Measurements from ENCODE around the gene WDR46.

WDR46 gene, protein sequence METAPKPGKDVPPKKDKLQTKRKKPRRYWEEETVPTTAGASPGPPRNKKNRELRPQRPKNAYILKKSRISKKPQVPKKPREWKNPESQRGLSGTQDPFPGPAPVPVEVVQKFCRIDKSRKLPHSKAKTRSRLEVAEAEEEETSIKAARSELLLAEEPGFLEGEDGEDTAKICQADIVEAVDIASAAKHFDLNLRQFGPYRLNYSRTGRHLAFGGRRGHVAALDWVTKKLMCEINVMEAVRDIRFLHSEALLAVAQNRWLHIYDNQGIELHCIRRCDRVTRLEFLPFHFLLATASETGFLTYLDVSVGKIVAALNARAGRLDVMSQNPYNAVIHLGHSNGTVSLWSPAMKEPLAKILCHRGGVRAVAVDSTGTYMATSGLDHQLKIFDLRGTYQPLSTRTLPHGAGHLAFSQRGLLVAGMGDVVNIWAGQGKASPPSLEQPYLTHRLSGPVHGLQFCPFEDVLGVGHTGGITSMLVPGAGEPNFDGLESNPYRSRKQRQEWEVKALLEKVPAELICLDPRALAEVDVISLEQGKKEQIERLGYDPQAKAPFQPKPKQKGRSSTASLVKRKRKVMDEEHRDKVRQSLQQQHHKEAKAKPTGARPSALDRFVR

DNA sequence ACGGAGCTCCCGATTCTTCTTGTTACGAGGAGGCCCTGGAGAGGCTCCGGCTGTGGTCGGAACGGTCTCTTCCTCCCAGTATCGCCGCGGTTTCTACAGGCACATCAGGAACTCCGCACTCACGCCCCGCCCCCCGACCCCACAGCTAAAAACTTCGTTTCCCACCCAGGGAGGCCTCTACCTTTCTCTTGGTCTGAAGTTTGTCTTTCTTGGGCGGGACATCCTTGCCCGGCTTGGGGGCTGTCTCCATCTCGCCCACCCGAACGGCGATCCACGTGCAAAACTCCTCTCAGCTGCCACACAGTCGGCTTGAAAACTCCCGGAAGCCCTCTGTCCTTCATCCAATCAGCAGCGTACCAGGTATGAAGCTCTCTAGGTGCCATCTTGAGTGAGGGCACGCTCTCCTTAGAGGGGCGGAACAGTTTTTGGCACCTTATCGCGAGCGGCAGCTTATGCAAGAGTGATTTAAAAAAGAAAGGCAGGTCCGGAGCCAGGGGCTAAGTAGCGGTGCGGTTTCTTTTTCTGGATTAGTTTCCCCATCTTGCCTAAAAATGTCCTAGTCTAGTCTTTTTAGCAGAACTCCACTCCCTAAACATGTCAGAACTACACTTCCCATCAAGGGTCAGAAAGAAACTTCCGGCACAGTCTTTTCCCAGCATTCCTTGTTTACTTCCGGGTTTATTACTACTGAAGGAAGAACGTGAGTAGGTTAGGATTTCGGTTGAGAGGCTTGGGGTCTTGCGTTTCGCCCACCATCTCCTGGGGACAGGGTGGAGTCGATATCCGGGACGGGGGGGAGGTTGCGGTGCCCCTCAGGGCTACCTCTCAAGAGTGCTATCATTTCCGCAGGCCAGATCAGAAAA, at the start of gene WDR46, which contains the start of gene PFDN6:
TSS of gene WDR46 (minus strand) at position 319 of the 863 bp plus-strand sequence. CDS start at position 250, 69 bp downstream.
TSS of gene PFDN6 (plus strand) at position 681 of the 863 bp plus-strand sequence. CDS start 256 bp downstream, outside the sequence.
- DNase-seq, result peak; percentile 98

DNA sequence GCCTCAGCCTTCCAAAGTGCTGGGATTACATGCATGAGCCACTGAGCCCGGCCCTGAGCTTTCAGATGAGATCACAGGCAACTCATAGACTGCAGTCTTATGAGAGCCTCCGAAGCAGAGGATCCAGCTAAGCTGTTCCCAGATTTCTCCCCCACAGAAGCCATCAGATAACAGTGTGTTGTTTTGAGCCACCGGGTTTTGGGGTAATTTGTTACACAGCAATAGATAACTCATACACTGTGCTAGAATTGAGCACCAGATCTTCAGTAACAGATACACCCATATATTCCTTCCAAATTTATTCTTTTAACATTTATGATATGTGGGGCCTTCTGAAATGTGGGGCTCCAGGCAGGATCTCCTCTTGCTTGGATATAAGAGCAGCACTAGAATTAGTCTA, 47.5 kb upstream of the WDR46 start:
- DNase-seq, result no peak

DNA sequence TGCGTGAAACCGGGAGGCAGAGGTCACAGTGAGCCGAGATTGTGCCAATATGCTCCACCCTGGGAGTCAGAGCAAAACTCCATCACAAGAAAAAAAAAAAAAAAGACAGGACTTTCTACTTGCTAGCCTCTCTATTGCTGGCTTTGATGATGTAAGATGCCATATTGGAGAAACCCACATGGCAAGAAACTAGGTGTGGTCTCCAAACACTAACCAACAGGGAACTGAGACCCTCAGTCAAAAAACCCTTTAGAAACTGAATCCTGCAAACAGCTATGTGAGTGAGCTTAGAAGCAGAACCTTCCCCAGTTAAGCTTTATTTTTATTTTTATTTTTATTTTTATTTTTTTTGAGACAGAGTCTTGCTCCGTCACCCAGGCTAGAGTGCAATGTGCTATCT, 46.9 kb upstream of the WDR46 start:
- no peak for DNase-seq

DNA sequence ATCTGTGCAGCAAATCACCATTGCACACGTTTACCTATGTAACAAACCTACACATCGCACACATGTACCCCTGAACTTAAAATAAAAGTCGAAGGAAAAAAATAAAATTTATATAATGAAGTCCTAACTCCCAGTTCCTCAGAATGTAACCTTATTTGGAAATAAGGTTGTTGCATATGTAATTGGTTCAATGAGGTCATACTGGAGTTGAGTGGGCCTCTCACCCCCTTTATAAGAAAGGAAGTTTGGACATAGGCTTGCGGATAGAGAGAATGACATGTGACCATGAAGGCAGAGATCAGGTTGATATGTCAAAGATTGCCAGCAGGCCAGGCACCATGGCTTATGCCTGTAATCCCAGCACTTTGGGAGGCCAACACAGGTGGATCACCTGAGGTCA, 44.6 kb upstream of the WDR46 start:
- no peak for DNase-seq

DNA sequence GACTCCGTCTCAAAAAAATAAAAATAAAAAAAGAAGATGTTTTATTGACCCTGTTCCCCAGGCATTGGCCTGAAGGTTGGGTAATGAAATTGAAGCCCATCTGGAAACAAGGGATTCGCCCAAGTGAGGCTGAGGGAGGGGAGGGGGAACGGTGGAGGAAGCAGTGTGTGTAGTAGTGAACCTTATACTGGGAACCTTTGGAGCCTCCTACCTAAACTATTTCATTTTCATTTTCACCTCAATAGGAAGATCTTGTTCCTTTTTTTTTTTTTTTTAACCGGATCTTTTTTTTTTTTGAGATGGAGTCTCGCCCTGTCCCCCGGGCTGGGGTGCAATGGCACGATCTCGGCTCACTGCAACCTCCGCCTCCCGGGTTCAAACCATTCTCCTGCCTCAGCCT, 41.7 kb upstream of the WDR46 start:
- DNase-seq, result no peak

DNA sequence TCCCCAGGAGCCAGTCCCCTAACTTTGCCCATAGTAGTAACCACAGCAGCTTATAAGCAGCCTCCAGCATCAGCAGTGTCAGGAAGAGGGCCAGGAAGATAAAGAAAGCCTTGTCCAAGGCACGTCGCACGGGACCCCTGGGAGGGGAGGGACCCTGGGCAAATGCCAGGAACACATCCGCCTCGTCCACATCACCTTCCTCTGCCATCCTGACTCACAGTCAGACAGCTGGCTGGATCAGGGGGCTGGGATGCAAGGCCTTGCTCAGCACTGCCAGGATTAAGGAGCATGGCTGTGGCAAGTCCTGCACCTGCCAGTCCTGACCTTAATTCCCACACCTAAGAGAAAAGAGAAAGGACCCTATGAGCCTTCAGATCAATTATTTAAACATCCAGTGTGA, 40.0 kb upstream of the WDR46 start:
- DNase-seq, result no peak

DNA sequence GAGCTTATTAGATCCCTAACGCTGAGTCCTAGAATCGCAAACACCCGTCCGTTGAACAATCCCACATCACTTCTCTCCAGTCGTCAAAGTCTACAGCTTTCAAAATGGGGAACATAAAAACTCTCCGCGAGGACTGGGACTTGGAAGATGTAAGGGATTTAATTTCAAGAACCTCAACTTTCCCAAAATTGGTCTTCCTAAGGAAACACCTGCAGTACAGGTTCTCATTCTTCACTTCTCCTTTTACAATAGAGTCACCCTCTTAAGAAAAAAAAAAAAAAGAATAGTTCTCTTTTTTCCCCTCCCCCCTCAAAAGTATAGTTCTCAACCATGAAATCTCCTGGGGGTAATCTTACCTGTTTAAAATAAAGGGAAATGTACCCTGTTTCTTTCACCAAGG, 35.1 kb upstream of the WDR46 start:
- DNase-seq, result peak; percentile 9 to 28

DNA sequence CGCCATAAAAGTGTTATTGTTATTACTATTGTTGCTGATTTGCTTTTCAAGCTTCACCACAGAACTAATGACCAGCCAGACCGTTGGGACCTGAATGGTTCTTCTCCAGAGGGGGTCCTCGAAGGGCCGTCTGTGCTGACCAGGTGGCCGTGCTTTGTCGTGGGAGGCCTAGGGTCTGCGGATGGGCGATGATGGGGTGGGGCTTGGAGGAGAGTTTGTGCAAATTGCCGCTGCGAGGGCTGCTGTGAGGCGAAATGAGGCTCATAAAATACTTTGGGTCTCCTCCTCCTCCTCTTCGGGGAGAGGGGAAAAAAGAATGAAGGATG, 34.5 kb upstream of the WDR46 start:
- DNase-seq, result no peak

DNA sequence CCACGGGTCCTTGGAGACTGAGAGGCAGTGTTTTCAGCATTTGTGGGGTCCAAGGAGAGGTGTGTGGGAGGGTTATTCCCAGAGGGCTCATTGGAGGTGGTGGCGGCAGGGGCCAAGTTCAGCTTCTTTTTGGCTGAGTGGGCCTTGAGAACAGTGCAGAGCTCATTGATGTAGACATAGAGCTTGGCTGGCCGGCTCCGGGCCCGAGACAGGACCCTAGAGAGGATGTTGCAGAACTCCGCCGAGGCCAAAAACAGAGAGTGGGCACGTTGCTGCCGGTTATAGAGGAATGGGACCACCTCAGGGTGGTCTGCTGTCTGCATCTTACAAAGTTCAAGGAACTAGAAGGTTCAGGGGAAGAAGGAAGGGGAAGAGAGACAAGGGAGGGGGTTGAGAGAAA, 32.2 kb upstream of the WDR46 start:
- no peak for DNase-seq

DNA sequence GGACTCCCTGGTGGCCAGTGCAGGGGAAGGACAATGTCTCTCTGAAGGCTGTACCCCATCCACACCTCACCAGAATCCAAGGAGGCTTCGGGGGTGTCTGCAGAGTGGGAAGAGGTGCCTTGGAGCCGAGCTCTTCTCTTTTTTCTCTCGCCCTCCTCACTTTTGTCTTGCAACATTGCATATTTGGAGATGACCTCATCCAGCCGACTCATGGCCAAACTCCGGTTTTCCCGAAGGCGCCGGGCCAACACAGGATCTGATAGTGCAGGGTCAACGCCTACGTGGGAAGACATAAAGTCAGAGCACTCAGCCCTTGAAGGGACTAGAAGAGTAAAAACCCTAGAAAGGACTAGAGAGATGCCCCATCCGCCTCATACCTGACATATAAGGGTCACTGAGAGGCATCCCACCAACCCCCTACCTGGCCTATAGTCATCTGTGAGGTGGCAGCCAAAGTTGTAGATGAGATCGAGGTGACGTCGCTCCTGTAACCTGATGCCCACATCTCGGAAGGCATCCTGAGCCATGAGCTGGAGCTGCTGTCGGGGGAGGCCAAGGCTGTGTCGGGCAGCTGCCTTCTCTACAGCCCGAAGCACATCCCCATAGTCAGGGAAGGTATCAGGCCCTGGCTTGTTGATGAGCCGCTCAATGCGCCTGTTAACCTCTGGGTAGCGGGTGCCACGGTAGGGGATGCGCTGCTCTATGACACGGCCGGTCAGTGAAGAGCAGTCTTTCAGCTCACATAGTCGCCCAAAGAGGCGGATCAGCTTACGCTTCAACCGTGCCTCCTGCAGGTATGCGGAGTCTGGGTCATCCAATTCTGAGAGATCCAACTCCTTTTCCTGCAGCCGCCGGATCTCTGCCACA, 31.5 kb upstream of the WDR46 start:
- no peak for DNase-seq

DNA sequence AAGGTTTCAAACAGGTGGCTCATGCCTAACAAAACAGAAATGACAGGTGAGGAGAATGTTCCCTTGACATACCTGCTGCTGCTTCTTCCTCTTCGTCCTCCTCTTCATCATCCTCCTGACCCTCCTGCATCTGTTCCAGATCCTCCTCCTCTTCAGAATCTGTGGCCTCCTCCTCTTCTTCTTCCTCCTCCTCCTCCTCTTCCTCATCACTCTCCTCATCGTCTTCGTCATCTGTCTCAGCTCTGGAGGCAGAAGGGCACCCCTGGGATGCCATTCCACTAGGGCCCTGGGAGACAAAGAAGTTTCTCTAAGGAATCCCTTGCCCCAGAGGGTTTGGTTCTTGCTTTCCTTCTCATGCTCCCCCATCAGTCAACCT, 30.9 kb upstream of the WDR46 start:
- DNase-seq, result no peak

DNA sequence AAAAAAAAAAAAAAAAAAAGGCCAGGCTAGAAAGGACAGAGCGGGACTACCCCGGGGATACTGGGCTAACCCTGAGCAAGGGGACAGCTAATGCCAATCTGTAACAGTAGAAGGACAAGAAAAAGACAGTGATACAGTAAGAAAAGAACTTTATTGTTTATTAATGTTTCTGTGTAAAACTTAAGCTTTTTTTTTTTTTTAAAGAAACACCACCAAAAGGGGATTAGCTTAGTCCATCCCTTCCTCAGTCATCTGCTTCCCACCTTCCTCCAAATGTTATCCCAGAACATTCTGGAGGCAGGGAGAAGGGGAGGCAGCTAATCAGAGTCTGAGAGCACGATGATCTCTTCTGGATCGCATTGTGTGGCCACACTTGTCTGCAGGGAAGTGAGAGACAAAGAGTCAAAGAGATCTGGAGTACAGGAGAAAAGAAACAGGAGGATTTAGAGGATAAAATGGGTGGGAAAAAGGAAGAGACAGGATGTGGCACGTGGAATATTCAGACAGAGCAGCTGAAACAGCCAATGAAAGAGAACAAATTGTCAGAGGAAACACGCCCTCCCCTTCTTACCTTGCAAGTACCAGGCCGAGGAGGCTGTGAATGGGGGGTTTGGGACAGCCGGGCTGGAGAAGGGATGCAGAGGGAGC, 29.5 kb upstream of the WDR46 start:
- DNase-seq, result no peak

DNA sequence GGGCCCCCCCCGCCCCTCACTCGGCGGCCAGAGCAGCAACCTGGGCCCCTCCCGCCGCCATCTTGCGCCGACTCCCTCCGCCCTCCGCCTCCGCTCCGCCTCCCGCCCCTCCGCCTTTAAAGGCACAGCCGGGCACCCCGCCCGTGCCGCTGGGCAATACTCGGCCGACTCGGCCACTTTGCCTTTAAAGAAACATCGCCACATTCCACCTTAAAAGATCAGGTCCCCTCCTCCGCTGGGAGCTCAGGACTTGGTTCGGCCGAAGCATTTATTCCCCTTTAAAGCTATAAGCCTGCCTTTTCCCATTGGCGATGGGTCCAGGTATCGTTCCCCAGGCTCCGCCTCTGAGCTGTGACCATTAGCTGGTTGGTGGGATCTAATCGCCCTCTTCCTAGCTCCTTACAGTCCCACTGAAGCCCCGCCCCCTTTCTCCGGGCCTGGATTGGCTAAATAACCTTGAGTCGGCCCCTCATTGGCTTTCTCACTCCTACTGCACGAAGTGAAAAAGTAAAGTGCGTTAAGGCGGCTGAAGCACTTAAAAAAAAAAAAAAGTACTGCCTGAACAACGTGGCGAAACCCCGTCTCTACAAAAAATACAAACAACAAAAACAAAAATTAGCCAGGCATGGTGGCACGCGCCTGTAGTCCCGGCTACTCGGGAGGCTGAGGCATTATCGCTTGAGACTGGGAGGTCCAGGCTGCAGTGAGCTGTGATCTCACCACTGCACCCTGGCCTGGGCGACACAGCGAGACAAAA, 28.8 kb upstream of the WDR46 start, which contains the start of gene ZBTB22:
TSS of gene ZBTB22 (minus strand) at position 76 of the 757 bp plus-strand sequence. CDS start 828 bp downstream, outside the sequence.
- DNase-seq, result peak; percentile 95 to 98

DNA sequence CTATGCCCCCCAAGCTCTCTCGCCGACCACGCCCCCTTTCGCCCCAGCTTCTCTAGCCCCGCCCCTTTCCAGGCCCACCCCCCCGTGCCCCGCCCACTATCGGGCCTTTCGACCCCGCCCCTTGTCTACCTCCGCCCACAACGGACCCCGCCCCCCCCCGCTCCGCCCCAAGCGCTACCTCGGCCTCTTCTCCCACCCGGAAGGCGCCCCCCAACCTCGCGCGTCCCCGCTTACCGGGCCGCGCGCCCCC, 28.3 kb upstream of the WDR46 start:
- DNase-seq, result peak; percentile 56

DNA sequence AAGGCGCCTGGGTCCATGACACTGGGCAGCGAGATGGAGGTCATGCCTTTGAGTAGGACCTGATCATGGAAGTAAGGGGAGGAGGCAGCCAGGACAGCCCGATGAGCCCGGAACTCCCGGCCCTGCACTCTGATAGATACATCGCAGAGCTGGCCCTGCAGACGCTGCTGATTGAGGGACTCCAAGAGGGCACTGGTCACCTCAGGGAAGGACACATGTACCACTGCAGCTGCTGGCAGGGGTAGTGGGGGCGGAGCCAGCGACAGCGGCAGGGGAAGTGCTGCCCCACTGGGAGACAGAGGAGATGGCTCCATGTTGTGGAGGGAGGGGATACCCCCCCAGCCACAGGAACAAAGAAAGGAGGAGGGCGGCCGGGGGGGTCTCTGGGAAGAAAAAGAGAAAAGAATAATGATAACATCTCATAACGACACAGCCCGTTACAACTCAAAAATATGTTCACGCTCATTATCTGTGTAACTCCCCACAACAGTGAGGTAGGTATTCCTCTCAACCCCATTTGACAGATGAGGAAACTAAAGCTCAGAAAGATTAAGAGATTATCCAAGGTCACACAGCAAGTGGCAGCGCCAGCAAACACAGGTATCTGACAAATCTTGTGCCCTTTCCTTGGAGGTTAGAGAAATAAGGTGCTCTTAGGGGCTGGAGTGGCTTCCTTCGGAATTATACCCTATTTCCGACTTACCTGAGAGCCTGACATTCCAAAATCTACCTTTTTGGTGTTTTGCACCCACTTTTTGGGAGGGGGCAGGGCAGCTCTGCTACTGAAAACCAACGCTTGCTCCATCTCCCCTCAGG, 27.8 kb upstream of the WDR46 start:
- DNase-seq, result no peak

DNA sequence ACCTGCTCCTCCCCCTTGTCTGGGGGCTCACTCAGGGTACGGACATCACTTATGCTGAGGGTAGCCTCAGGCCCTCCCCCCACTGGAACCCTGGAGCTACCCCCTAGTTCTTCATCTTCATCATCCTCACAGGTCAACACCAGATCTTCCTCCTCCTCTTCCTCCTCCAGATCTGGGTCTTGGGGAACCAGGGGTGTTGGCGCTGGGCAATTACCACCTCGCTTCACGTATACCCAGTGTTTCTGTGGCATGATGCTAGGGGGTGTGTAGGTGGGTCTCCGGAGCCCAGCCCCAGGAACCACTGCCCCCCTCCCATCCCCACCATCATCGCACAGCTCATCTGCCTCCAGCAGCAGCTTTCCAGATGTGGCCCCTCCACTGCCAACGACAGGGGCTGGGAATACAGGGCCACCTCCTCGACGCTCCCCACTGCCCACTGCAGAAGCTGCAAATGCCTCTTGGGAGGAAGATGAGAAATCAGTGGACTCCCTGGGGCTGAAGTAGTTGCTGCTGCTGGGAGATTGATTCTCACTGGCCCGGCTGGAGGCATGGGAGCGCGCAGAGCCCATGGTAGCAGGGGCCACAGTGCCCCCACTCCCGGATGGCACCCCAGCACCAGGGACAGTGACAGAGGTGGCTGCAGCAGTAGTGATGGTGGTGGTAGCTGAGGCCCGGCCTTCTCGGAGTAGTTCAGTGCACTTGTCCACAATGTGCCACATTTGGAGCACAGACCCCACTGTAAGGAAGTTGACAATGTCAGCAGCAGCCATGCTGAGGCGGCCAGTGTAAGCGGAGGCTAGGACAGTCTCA, 27.0 kb upstream of the WDR46 start:
- no peak for DNase-seq

DNA sequence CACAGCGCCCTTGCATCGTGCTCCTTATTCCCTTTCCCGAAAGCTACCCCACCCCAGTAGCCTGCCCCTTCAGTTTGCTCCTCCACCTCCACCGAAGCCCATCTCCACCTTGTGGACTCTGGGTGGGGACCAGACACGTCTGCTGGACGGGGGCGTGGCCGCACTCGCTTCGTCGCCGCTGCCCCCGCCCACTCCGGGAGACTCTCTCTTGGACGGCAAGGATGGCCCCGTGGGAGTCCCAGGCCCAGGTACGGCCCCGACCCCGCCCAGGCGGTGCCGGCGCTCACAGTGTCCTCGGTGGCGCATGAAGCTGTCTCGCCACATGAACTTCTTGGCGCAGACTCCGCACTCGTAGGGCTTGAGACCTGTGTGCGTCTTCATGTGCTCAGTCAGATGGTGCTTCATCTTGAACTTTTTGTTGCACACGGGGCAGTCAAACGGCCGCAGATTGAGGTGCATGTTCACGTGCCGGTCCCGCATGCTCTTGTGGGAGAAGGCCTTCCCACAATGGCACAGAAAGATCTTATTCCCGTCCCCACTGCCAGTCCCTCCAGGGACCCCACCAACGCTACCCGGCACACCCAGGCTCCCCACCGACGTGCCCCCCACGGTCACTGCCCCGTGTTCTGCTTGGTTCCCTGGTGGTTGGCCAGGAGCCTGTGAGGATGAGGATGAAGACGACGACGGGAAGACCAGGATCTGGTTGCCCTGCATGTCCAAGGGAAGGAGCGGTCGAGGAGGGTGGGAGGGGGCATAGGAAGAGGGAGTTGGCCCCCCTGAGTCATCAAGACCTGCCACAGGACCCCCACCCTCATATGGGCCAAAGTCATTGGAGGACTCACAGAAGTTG, 26.1 kb upstream of the WDR46 start:
- DNase-seq, result no peak

DNA sequence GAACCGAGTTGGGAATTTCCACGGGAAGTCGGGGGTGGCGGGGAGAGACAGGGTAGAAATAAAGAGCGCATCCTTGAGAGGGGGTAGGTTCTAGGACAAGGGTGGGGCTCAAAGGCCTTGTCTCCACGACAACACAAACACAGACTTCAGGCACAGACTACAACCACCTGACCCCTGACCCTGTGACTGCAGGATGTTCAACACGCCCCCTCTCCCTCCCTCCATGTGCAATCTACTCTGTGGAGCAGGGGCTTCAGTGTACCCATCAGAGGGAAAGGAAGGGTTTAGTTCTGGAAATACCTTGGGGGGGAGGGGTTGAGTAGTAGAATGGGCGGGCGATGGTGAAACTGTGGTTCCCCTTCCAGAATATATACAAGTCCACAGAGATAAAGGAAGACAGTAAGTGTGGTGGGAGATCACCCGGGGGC, 25.5 kb upstream of the WDR46 start:
- peak; percentile 50 to 51 for DNase-seq
